ENCODE measurements around the gene KIRREL3. TPM values are rescaled to one million over a fixed set of nuclear protein-coding genes. Genes with fewer than 3 reads are reported as not detected.

Gene KIRREL3
- total and polyA plus RNA-seq, 2 of the 4 experiments (the other 2 are of a cell fraction), result 10.9 to 15.9 TPM

GRCh38 chr11:126567419-126567818, 433.2 kb downstream of the KIRREL3 start:
- Histone ChIP-seq H2BK20ac (ENCODE audit: low read depth, low read length) (no peak overlapping the region), H3K79me1 (ENCODE audit: low read depth in 1 of 2, low read length in 2 of 2) (no peaks in the 10 kb centered on the region), H3K4me1 (ENCODE audit: control insufficient read depth, insufficient read depth, low read length) (no peaks in the 10 kb centered on the region), H2BK15ac (ENCODE audit: low read depth, low read length) (no peak overlapping the region), H4K20me1 (ENCODE audit: insufficient read depth, low read length) (peaks cover 4% of the 10 kb centered on the region), H3K4me2 (ENCODE audit: low read depth, low read length) (no peak overlapping the region), H4K8ac (ENCODE audit: low read depth in 2 of 2, low read length in 2 of 2) (no peak overlapping the region), H3K27ac (ENCODE audit: insufficient read depth, low read length) (no peak overlapping the region), H3K23ac (ENCODE audit: low read depth, low read length) (no peak overlapping the region), H3K36me3 (ENCODE audit: control insufficient read depth, insufficient read depth, low read length) (no peaks in the 10 kb centered on the region), H3K14ac (replicated peaks; ENCODE audit: low read depth, low read length) (no peak overlapping the region), H3K4ac (ENCODE audit: low read depth, low read length) (no peak overlapping the region), H2AK5ac (ENCODE audit: low read depth, low read length) (no peak overlapping the region), H3K9ac (ENCODE audit: low read depth, low read length) (no peak overlapping the region), H2BK5ac (ENCODE audit: low read depth, low read length, poor library complexity, severe bottlenecking) (no peak overlapping the region), H4K5ac (ENCODE audit: low read depth, low read length) (no peak overlapping the region), H3K9me3 (ENCODE audit: control insufficient read depth, insufficient read depth, low read length) (no peaks in the 10 kb centered on the region), H2AK9ac (replicated peaks; ENCODE audit: low read depth, low read length, poor library complexity) (no peak overlapping the region), H3K27me3 (ENCODE audit: control insufficient read depth, insufficient read depth, low read length) (no peaks in the 10 kb centered on the region; the same call in 1 of the 2 replicates), H3K9me1 (ENCODE audit: insufficient read depth, low read length) (0 out of 2 replicates have a peak, but pooled peaks cover 2% of the 10 kb centered on the region), H2BK120ac (ENCODE audit: low read depth, low read length) (no peak overlapping the region), H4K91ac (ENCODE audit: insufficient read depth, low read depth, low read length) (no peak overlapping the region), H3K56ac (ENCODE audit: extremely low read depth, insufficient read depth, low read length) (no peak overlapping the region), H3K4me3 (ENCODE audit: insufficient read depth, low read depth, low read length) (no peak overlapping the region), H3K18ac (ENCODE audit: low read depth, low read length) (no peak overlapping the region), H2AFZ (replicated peaks; ENCODE audit: low read length, poor library complexity) (no peak overlapping the region)
- dilution Hi-C loops (cut with HindIII; ENCODE audit: low sequenced_read_pairs, unreplicated experiment), result no loop called here
- ChIA-PET CTCF (no interaction called here), POLR2A (ENCODE audit: unreplicated experiment) (no interaction called here)
- BruUV-seq (replicated peaks), result no TSS peak
- no peak for DNase-seq
- no peak for TF ChIP-seq SMC3 (IDR thresholded peaks at IDR 0.05; ENCODE audit: low read depth, low read length)
- no peak for TF ChIP-seq RFX5 (IDR thresholded peaks at IDR 0.05; ENCODE audit: low read depth, low read length)
- no peak for TF ChIP-seq POLR2A (IDR thresholded peaks at IDR 0.05; ENCODE audit: low read depth, low read length)
- TF ChIP-seq MXI1 (IDR thresholded peaks at IDR 0.05; ENCODE audit: borderline replicate concordance, low read depth, low read length), result no peak
- TF ChIP-seq RCOR1 (IDR thresholded peaks at IDR 0.05; ENCODE audit: insufficient replicate concordance, low read length), result no peak
- no peak for ATAC-seq (ENCODE audit: low read depth)
- in situ Hi-C loops (cut with MboI; ENCODE audit: low sequenced_read_pairs), result no loop called here
- intact Hi-C loops (cut with micrococcal nuclease), result no loop called here
- WGBS, 2 experiments (ENCODE audit: extremely low coverage in 2 of 2, insufficient read length in 1 of 2), result 50% methylated on average over 1 of the region's 4 CpGs; no CpG with 5 or more reads in 1 of the 2 experiments

Data from IMR-90 (cell line).